Measurements from ENCODE around the gene GPR15LG. TPM values are rescaled to one million over a fixed set of nuclear protein-coding genes. Genes with fewer than 3 reads are reported as not detected.

The GPR15LG gene
- total RNA-seq, 1 experiment from 2014 or later: not detected

GRCh38 chr10:84233940-84234339 is 60.3 kb downstream of the GPR15LG start:
- H3K4me3 ChIP-seq: no peak overlapping the region
- no peaks in the 10 kb centered on the region for H3K27me3 ChIP-seq
- DNase-seq: no peak
- H3K9me3 ChIP-seq (replicated peaks): no peaks in the 10 kb centered on the region
- H3K4me1 ChIP-seq: no peaks in the 10 kb centered on the region
- no peak overlapping the region for H3K27ac ChIP-seq
- H3K36me3 ChIP-seq: no peaks in the 10 kb centered on the region

GRCh38 chr10:84234479-84234878 is 60.9 kb downstream of the GPR15LG start:
- no peak for DNase-seq
- Histone ChIP-seq H3K27ac (no peak overlapping the region), H3K4me1 (no peaks in the 10 kb centered on the region), H3K4me3 (no peak overlapping the region), H3K36me3 (no peaks in the 10 kb centered on the region), H3K9me3 (replicated peaks) (no peaks in the 10 kb centered on the region), H3K27me3 (no peaks in the 10 kb centered on the region)

Other genes with a start within 250 kb of the GPR15LG start
- 123 and 125 TPM in 2 replicates for gene GHITM, start 34.3 kb upstream of the GPR15LG start, total RNA-seq (2014; rRNA removed; shearing (Covaris generic))
- 0.10 TPM in 1 of 2 replicates, not detected in the other for gene CDHR1, start 20.7 kb downstream of the GPR15LG start, total RNA-seq (2014; rRNA removed; shearing (Covaris generic))
- gene LRIT2, start 51.7 kb downstream of the GPR15LG start, total RNA-seq (2014; rRNA removed; shearing (Covaris generic)): not detected in 2 replicates
- not detected in 2 replicates for gene LRIT1, start 67.7 kb downstream of the GPR15LG start, total RNA-seq (2014; rRNA removed; shearing (Covaris generic))
- gene RGR, start 71.3 kb downstream of the GPR15LG start, total RNA-seq (2014; rRNA removed; shearing (Covaris generic)): 0.58 and 1.1 TPM in 2 replicates
- 14.4 and 16.5 TPM in 2 replicates for gene CCSER2, start 154.8 kb downstream of the GPR15LG start, total RNA-seq (2014; rRNA removed; shearing (Covaris generic))